HG02610 (cell line): ENCODE results near the gene POLE2.
A peak's percentile ranks its signal among the peaks of the same experiment; 100 is the strongest.
"Not testable (repeated sequence)": the region's sequence is repeated elsewhere in the genome, so short reads cannot be mapped to it uniquely, and the experiment has no call there.

Source experiments
- ATAC-seq: cut with Tn5 transposase; IDR thresholded peaks from one replicate; pipeline ENCODE4 v1.9.1; 2021; ENCODE audit warnings: mild to moderate bottlenecking, moderate library complexity; ENCODE audit not compliant: unreplicated experiment

The POLE2 gene

DNA sequence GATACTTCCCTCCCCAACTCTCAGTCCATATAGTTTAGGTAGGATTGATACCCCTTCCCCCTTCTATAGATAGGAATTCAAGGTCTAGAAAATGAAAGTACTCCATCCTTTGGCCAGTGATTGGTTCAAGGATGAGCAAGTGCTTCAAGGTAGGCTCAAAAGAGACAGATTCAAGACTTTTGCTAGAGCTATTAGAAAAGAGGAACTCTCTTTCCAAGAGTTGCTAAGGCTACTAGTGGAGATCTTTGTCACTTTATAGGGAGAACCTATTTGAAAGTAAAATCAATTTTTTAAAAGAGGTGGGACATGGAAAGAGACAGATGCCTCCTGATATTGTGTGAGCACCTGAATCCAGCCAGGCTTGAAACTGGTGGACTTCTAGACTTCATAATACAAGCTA lies 17.5 kb downstream of the POLE2 start:
- no peak for ATAC-seq

DNA sequence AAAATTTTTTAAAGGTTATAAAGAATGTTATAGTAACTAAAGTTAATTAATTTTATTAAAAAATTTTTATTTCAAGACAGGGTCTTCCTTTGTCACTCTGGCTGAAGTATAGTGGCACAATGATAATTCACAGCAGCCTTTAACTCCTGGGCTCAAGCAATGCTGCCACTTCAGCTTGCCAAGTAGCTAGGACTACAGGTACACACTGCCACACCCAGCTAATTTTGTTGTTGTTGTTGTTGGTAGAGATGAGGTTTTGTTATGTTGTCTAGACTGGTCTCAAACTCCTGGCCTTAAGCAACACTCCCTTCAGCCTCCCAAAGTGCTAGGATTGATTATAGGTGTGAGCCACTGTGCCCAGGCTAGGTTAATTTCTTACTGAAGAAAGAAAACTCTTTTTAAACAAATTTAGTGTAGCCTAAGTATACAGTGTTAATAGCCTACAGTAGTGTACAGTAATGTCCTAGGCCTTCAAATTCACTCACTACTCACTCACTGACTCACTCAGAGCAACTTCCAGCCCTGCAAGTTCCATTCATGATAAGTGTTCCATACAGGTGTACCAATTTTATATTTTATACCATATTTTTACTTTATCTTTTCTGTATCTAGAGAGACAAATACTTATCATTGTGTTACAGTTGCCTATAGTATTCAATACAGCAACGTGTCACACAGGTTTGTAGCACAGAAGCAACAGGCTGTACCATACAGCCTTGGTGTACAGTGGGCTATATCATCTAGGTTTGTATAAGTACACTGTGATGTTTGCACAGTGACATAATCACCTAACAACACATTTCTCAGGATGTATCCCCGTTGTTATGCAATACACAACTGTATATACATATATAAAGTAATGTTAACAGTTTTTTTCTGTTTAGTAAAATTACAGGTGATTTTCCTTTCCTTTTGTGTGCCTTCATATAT lies 28.2 kb downstream of the POLE2 start:
- ATAC-seq: no peak

DNA sequence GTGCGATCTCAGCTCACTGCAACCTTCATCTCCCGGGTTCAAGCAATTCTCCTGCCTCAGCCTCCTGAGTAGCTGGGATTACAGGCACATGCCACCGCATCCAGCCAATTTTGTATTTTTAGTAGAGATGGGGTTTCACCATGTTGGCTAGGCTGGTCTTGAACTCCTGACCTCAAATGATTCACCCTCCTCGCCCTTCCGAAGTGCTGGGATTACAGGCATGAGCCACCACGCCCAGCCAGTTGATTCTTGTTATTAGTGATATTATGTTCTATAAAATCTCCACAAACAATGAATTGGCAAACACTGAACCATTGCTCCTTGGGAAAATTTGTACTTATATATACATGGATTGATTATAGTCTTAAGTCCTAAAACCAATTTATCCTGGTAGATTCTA lies 30.5 kb downstream of the POLE2 start:
- ATAC-seq: not testable (repeated sequence)

DNA sequence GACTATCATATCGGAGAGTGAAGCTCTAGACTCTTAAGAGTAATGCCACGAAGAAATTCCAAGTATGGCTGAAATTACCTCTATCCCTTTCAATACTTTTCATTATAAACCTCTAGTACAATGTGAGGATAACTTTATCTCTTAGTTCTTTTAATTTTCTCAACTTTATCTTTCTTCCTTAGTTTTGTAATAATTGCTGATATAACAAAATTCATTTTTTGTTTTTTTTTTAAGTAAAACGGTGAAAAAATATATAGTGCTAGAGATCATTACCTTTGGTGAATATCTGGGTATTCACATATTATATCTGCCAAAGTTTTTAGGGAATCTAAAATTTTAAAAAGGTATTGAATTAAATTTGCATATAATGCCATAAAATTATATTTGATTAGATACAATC lies 33.5 kb downstream of the POLE2 start:
- no peak for ATAC-seq

DNA sequence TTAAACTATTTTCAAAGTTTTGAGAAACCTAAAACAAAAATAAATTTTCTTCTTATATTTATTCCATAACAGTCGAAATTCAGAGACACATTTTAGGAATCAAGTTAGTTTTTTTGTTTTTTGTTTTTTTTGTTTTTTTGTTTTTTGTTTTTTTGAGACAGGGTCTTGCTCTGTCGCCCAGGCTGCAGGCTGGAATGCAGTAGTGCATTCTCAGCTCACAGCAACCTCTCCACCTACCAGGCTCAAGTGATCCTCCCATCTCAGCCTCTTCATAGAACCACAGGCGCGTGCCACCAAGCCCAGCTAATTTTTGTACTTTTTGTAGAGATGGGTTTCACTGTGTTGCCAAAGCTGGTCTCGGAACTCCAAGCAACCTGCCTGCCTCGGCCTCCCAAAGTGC lies 34.5 kb downstream of the POLE2 start:
- ATAC-seq: no peak

DNA sequence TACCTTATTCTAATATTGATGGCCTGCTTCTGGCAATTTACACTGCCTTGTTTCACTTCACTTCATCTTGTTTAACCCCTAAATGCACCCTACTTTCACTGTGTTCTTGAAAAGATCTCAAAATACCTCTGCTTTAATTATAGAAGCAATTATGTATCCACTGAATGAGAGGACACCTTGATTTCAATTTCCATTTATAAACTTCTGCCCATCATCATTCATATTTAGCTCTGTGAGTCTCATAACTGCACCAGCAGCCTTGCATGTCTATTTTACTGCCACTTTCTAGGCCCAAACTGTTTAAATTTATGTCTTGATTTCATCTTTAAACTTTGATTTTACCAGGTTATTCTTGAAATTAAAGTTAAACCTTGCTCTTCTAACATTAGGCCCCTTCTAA lies 45.9 kb downstream of the POLE2 start:
- ATAC-seq: no peak

DNA sequence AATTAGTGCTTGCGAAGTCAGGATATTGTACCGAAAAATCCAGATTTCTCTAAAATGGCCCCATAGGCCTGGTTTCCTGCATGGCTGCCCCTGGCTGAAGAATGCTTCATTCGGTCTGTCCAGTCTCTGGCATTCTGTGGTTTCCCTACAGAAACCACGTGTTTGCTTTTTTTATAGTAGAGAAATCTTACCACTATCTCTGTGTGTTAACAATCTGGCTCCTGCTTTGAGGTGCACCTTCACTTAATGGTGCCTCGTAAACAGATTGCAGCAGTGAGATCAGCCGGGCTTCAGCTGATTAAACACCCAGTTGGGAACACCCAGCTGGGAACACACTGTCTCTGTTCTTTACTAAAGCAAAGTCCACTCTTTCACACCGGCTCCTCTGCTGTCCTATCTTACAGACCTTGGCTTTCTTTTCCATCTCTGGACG lies 46.3 kb downstream of the POLE2 start:
- ATAC-seq: no peak

DNA sequence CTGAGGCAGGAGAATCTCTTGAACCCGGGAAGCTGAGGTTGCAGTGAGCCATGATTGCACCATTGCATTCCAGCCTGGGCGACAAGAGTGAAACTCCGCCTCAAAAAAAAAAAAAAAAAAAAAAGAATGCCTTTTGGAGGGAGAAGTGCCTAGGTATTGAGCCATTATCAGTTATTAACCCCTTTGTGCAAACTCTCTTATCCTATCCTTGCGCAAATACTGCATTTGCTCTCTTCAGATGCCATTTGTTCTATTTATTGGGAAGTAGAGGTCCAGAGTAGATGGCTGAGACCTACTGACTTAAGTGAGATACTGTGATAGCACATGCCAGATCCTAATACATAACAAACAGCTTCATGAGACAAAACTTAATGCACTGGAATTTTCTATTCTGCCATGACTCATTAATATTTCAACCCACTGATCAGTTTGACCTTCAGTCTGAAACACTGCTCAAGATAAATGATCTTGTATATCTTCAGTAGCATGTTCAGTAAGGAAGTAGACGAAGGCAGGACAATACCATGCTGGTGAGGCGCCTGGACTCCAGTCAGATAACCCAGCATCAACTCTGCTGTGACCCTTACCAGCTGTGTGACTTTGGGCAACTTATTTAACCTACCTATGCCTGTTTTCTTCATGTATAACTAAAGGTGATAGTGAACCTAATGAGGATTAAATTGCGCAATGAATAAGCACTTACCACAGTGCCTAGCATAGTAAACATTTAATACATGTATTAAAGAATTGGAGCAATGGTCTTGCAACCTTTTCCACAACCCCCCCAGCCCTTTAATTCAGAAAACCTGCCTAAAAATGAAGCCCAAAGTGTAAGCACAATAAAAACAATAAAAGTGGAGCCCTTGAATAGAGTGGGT lies 47.2 kb downstream of the POLE2 start:
- no peak for ATAC-seq

DNA sequence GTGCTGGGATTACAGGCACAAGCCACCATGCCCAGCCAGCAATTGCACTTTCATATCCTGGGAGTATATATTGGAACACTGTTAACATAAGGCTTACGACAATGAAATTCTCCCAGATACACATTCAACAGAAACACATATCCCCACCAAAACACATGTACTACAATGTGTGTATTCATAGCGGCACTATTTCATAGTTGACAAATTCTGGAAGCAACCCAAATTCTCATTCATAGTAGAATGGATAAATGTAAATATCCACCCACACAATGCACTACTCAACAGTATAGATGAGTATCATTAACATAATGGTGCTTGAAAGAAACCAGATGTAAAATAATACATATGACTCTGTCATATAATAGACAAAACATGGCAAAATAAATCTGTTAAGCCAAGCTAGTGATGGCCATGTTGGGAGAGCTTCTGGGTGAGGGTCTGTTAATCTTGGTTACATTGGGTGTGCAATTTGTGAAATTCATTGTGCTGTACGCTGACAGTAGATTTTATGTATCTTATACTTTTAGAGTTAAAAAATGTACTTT lies 50.4 kb downstream of the POLE2 start:
- ATAC-seq: no peak

DNA sequence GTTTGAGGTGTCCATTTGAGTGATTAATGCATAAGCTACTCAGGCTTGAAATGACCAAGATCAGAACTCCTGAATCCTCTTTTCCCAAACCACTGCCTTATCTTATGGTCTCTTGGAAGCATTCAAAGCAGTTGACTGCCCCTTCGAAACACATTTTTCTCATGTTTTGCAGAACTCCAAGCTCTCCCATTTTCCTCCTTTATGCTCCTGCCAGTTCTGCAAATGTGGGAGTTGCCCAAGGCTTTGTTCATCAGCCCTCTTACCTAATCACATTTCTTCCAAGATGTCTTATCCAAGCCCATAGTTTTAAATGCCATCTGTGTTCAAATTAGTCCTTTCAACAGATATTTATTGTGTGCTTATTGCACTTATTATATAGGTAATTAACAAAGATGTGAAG lies 51.1 kb downstream of the POLE2 start:
- ATAC-seq: no peak

DNA sequence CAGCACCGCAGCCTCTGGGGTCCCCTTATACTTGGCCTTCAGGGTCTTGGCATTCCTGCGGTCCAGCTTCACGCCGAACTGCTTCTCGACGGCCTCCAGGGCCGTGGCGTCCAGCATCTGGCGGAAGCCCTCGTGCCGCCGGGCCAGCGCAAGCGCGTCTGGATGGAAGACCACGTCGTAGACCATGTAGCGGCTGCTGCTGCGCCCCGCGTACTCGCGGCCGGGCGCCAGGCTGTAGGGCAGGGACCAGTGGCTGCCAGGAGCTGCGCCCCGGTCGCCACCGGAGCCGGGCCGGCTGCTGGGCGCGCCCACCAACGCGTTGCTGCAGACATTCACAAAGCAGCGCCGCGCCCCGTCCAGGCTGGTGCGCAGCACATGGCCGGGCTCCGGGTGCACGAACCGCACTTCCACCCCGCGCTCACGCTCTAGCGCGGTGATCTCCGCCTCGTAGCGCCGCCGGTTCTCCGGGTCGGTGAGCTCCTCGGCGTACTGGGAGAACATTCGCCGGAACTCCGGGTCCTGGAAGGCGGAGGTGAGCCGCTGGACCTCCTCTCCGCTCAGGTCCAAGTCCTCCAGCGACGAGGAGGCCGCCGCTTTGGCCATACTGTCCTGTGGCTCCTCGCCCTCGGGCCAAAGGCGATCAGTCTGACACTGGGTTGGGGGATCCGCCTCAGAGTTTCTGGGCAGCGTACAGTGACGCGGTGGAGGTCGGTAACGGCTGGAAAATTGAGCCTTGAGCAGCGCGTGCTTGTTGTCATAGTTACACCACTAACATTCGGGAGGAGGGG lies 53.3 kb downstream of the POLE2 start, which contains the start of gene DNAAF2:
Gene DNAAF2 (minus strand): TSS at position 698 of the 788 bp plus-strand sequence. CDS start 95 bp downstream, at position 603.
- peak; percentile 27 for ATAC-seq

DNA sequence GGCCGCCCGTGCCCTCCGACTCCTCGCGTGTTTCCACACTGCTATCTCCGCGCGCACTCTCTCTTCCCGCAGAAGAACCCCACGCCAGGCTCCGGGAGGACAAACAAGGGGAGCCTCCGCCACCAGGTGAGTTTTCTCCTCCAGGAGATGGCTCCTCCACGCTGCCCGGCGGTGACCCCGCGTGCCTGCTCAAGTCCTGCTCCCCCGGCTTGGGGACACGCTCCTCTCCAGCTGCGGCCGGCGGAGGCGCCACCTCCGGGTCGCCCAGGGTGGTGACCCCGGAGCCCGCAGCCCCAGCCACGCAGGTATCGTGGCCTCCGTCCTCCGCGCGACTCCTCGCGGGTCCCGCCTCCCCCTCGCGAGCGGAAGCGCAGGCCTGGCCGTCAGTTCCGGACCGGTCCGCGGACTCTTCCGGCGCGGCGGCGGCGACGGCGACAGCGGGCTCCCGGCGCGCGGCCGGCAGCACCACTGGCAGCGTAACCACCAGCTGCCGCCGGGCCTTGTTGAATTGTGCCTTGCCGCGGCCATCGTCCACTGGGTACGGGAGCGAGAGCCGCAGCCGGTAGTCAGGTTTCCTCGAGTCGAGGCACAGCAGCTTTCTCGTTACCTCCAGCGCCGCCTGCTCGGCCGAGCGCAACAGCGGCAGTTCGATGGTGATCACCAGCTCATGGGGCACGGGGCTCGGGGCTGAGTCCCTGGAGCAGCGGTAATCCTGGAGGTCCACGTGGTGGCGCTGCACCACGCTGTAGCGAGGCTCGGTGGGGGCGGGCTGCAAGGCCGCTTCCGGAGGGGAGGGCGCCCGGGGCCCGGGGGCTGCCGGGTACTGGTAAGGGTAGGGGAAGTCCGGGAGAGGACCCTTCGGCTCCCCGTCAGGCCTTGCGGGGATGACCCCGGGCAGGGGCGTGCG lies 54.1 kb downstream of the POLE2 start:
- ATAC-seq: peak; percentile 84

DNA sequence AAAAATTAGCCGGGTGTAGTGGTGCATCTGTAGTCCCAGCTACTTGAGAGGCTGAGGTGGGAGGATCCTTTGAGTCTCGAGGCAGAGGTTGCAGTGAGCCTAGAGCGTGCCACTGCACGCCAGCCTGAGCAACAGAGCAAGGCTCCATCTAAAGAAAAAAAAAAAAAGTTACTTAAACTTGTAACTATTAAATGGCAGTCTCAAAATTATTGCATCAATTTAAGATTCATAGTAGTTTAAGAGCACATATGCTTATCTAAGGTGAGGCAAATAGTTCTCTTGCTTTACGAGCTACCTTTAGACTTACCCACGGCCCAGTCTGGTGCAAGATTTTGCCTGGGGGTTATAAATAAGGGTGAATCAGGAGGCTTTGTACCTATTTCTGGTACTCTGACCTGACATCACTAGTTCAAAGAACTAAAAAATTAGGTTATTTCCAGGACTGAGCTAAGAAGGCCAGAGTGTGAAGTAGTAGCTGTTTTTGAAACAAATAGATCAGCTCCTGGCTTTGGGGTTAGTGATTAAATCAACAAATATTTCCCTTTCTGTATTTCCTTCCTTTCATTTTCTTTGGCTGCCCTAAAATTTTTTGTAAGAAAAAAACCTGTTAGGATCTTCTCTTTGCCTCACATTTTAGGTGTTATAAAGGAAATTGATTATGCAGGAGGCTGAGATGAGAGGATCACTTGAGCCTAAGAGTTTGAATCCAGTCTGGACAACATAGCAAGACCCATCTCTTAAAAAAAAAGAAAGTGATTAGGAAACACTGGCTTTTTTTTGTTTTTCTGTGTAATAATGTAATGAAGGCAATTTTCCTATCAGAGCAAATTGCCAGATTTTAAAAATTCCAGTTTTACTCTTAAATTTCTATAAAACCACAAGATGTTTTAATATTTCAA lies 63.8 kb downstream of the POLE2 start:
- ATAC-seq: no peak

DNA sequence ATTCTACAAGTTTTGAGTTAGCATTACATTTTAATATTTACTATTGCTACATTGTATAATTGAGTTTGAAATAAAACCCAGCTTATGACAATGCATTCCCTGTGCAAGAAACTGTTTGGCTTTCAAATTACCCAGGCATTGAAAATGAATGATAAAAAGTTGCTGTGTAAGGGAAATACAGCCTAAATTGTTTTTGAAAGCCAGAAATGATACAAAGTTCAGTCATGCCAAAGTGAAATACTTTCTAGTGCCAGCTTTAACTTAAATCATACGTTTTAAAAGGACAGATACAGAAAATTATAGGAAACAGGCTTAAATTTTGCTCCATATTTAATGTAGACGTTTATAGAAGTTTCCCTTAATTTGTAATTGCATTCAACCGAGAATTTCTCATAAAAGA lies 64.6 kb downstream of the POLE2 start:
- no peak for ATAC-seq

DNA sequence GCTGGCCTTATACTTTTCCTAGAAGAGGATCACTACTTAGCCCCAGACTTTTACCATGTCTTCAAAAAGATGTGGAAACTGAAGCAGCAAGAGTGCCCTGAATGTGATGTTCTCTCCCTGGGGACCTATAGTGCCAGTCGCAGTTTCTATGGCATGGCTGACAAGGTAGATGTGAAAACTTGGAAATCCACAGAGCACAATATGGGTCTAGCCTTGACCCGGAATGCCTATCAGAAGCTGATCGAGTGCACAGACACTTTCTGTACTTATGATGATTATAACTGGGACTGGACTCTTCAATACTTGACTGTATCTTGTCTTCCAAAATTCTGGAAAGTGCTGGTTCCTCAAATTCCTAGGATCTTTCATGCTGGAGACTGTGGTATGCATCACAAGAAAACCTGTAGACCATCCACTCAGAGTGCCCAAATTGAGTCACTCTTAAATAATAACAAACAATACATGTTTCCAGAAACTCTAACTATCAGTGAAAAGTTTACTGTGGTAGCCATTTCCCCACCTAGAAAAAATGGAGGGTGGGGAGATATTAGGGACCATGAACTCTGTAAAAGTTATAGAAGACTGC lies 65.9 kb downstream of the POLE2 start:
- no peak for ATAC-seq

DNA sequence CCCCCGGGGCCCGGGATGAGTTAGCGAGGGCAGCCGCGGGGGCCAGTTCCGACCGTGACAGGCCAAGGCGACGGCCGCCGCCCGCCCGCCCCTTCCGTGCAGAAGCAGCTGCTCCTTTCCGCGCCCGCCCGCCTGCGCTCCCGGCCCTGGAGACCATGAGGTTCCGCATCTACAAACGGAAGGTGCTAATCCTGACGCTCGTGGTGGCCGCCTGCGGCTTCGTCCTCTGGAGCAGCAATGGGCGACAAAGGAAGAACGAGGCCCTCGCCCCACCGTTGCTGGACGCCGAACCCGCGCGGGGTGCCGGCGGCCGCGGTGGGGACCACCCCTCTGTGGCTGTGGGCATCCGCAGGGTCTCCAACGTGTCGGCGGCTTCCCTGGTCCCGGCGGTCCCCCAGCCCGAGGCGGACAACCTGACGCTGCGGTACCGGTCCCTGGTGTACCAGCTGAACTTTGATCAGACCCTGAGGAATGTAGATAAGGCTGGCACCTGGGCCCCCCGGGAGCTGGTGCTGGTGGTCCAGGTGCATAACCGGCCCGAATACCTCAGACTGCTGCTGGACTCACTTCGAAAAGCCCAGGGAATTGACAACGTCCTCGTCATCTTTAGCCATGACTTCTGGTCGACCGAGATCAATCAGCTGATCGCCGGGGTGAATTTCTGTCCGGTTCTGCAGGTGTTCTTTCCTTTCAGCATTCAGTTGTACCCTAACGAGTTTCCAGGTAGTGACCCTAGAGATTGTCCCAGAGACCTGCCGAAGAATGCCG lies 66.7 kb downstream of the POLE2 start:
- ATAC-seq: peak; percentile 25
